CD14-positive monocyte (primary cell): ENCODE measurements around the gene SPSB3. TPM values are rescaled to one million over a fixed set of nuclear protein-coding genes. Genes with fewer than 3 reads are reported as not detected.

ENCODE experiments used
- DNase-seq, 3 donors: peaks; one replicate each; pipeline ENCODE4 v3.0.0-alpha.2; 2011 to 2022
- H2AFZ ChIP-seq: 2 replicates; pipeline ENCODE4 v1.6.0; 2012; ENCODE audit warnings: mild to moderate bottlenecking, low read depth, low read length, inconsistent platforms; ENCODE audit not compliant: insufficient read depth, poor library complexity, severe bottlenecking
- H3K27ac ChIP-seq, 2 donors: 1 replicate in 1 of 2; 2 replicates in 1 of 2; pipeline ENCODE4 v1.5.1; 2012 to 2013; ENCODE audit warnings: low read length in 2 of 2, control low read depth in 1 of 2, inconsistent platforms in 1 of 2, low read depth in 1 of 2, mild to moderate bottlenecking in 1 of 2
- H3K27me3 ChIP-seq, 2 donors: one replicate each; pipeline versions ENCODE4 v1.6.0 to v1.6.1; 2011 to 2013; ENCODE audit warnings: low read length in 2 of 2; ENCODE audit not compliant: control insufficient read depth in 2 of 2, insufficient read depth in 2 of 2
- H3K36me3 ChIP-seq, 2 donors: replicated peaks in 1 of 2; 1 replicate in 1 of 2; 2 replicates in 1 of 2; pipeline versions ENCODE4 v1.5.1 to v1.6.1; 2012 to 2013; ENCODE audit warnings: low read length in 2 of 2, control low read depth in 1 of 2, inconsistent platforms in 1 of 2, mild to moderate bottlenecking in 1 of 2; ENCODE audit not compliant: insufficient read depth in 2 of 2, control insufficient read depth in 1 of 2
- H3K4me1 ChIP-seq, 2 donors: 1 replicate in 1 of 2; 2 replicates in 1 of 2; pipeline versions ENCODE4 v1.5.1 to v1.6.1; 2012 to 2013; ENCODE audit warnings: low read length in 2 of 2, control low read depth in 1 of 2, inconsistent platforms in 1 of 2, mild to moderate bottlenecking in 1 of 2, moderate library complexity in 1 of 2; ENCODE audit not compliant: insufficient read depth in 2 of 2, control insufficient read depth in 1 of 2
- H3K4me2 ChIP-seq: replicated peaks from 2 replicates; pipeline ENCODE3; 2012; ENCODE audit warnings: low read length, moderate library complexity, mild to moderate bottlenecking; ENCODE audit not compliant: poor library complexity, severe bottlenecking; ENCODE audit errors: extremely low read depth
- H3K4me3 ChIP-seq, 3 experiments: fragments of 200-600 bp in 1 of 3; sonication (generic) in 1 of 3; replicated peaks in 1 of 3; 1 replicate in 2 of 3; 2 replicates in 1 of 3; pipeline ENCODE4 v1.5.1; 2011 to 2013; ENCODE audit warnings: low read length in 3 of 3, mild to moderate bottlenecking in 3 of 3, control low read depth in 2 of 3, low read depth in 2 of 3, inconsistent platforms in 1 of 3, moderate library complexity in 1 of 3
- H3K79me2 ChIP-seq: 2 replicates; pipeline ENCODE4 v1.6.0; 2012; ENCODE audit warnings: mild to moderate bottlenecking, control low read depth, inconsistent platforms, low read length, moderate library complexity; ENCODE audit not compliant: insufficient read depth
- H3K9ac ChIP-seq: 2 replicates; pipeline ENCODE4 v1.6.0; 2017; ENCODE audit warnings: low read length, mild to moderate bottlenecking; ENCODE audit not compliant: insufficient read depth, poor library complexity, severe bottlenecking
- H3K9me3 ChIP-seq, 2 donors: replicated peaks in 1 of 2; 1 replicate in 1 of 2; 2 replicates in 1 of 2; pipeline versions ENCODE4 v1.5.1 to v1.6.1; 2012 to 2013; ENCODE audit warnings: low read length in 2 of 2, control low read depth in 1 of 2; ENCODE audit not compliant: control insufficient read depth in 1 of 2, insufficient read depth in 1 of 2
- H4K20me1 ChIP-seq: 2 replicates; pipeline ENCODE4 v1.6.0; 2012; ENCODE audit warnings: mild to moderate bottlenecking, low read length, control low read depth, moderate library complexity; ENCODE audit not compliant: insufficient read depth
- H3K27ac Mint-ChIP-seq, 7 donors: one replicate each; pipeline ENCODE4 v1.8.0; 2020; ENCODE audit warnings: mild to moderate bottlenecking in 7 of 7, mixed read lengths in 7 of 7, moderate library complexity in 6 of 7, inconsistent platforms in 2 of 7
- H3K27me3 Mint-ChIP-seq, 3 donors: one replicate each; pipeline ENCODE4 v1.8.0; 2021 to 2022; ENCODE audit warnings: low read depth in 3 of 3, mild to moderate bottlenecking in 3 of 3, mixed read lengths in 3 of 3, moderate library complexity in 3 of 3, inconsistent platforms in 1 of 3
- H3K36me3 Mint-ChIP-seq, 2 donors: one replicate each; pipeline ENCODE4 v1.8.0; 2020; ENCODE audit warnings: mixed read lengths in 2 of 2, inconsistent platforms in 1 of 2, mild to moderate bottlenecking in 1 of 2
- H3K4me1 Mint-ChIP-seq: one replicate; pipeline ENCODE4 v1.8.0; 2020; ENCODE audit warnings: mild to moderate bottlenecking, mixed read lengths
- H3K4me3 Mint-ChIP-seq, 2 donors: one replicate each; pipeline ENCODE4 v1.8.0; 2020; ENCODE audit warnings: mild to moderate bottlenecking in 2 of 2, mixed read lengths in 2 of 2, moderate library complexity in 1 of 2
- H3K9me3 Mint-ChIP-seq, 7 donors: one replicate each; pipeline ENCODE4 v1.8.0; 2020 to 2022; ENCODE audit warnings: mixed read lengths in 7 of 7, mild to moderate bottlenecking in 6 of 7, moderate library complexity in 6 of 7, inconsistent platforms in 2 of 7
- WGBS: methylation state at CpG from one replicate; pipeline ENCODE4 v1.1.5; 2013; ENCODE audit warnings: missing lambda C conversion rate; ENCODE audit not compliant: insufficient coverage; 5-methylcytosine and 5-hydroxymethylcytosine counted together
- intact Hi-C, 2 donors: fragments of 100-400 bp; cut with micrococcal nuclease; formaldehyde crosslinking; loops; one replicate each; pipeline versions ENCODE4 v1.15.0 to v1.15.1; 2023
- polyA plus RNA-seq, 3 donors: library from polyadenylated mRNA; depleted of rRNA in 1 of 3; unstranded in 2 of 3; stranded (reverse) in 1 of 3; fragments of 300-500 nt in 2 of 3; fragments of >200 nt in 1 of 3; fragmentation: Illumina TruSeq in 2 of 3; gene quantifications; 1 replicate in 2 of 3; 2 replicates in 1 of 3; pipeline ENCODE4 v1.2.3, GENCODE V29; 2012 to 2021
- TF ChIP-seq, protein P1 (sequence below): fragments of 200-600 bp; IDR thresholded peaks from one replicate; pipeline ENCODE4 v1.8.0; 2022; ENCODE audit warnings: antibody characterized with exemption, mild to moderate bottlenecking

SPSB3 gene
- polyA plus RNA-seq, 3 donors, result 36.8 to 151 (median 40.2) TPM

DNA sequence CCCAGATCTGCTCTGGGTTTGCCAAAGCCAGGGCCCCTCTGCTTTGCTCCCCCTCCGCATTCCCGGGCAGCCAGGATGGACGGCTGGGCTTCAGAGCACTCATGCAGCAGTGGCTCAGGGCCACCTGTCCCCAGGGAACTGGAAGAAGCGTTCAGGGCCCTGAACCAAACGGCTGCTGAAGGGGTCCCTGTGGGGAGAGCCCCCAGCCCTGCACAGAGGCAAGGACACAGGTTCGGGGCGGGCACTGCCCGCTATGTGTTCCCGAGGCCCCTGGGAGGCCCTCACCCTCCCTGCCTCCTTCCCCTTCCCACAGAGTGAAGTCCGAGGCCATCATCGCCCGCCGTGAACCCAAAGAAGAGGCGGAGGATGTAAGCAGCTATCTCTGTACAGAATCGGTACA lies 21.5 kb downstream of the SPSB3 start:
- H3K36me3 ChIP-seq, result peaks cover 80 to 84% of the 10 kb centered on the region in 2 donors
- Mint-ChIP-seq H3K9me3 (peaks cover 0 to 2% (median 0%) of the 10 kb centered on the region in 7 donors), H3K27me3 (peaks cover 0 to 3% (median 2%) of the 10 kb centered on the region in 3 donors), H3K36me3 (peaks cover 41 to 82% of the 10 kb centered on the region in 2 donors), H3K27ac (no peak overlapping the region), H3K4me3 (no peak overlapping the region), H3K4me1 (no peaks in the 10 kb centered on the region)
- peaks cover 8% of the 10 kb centered on the region for H4K20me1 ChIP-seq
- H3K9ac ChIP-seq, result no peak overlapping the region
- H3K79me2 ChIP-seq, result no peaks in the 10 kb centered on the region
- 98% methylated on average over 13 of the region's 15 CpGs for WGBS
- H2AFZ ChIP-seq, result no peak overlapping the region
- no peak for DNase-seq
- no peaks in the 10 kb centered on the region for H3K4me1 ChIP-seq
- no peak overlapping the region for H3K27ac ChIP-seq
- no peak overlapping the region for H3K4me2 ChIP-seq
- H3K4me3 ChIP-seq, result no peak overlapping the region
- TF ChIP-seq, protein P1, sequence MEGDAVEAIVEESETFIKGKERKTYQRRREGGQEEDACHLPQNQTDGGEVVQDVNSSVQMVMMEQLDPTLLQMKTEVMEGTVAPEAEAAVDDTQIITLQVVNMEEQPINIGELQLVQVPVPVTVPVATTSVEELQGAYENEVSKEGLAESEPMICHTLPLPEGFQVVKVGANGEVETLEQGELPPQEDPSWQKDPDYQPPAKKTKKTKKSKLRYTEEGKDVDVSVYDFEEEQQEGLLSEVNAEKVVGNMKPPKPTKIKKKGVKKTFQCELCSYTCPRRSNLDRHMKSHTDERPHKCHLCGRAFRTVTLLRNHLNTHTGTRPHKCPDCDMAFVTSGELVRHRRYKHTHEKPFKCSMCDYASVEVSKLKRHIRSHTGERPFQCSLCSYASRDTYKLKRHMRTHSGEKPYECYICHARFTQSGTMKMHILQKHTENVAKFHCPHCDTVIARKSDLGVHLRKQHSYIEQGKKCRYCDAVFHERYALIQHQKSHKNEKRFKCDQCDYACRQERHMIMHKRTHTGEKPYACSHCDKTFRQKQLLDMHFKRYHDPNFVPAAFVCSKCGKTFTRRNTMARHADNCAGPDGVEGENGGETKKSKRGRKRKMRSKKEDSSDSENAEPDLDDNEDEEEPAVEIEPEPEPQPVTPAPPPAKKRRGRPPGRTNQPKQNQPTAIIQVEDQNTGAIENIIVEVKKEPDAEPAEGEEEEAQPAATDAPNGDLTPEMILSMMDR, result no peak
- intact Hi-C loops, result no loop called here
- no peaks in the 10 kb centered on the region for H3K9me3 ChIP-seq
- no peaks in the 10 kb centered on the region for H3K27me3 ChIP-seq

DNA sequence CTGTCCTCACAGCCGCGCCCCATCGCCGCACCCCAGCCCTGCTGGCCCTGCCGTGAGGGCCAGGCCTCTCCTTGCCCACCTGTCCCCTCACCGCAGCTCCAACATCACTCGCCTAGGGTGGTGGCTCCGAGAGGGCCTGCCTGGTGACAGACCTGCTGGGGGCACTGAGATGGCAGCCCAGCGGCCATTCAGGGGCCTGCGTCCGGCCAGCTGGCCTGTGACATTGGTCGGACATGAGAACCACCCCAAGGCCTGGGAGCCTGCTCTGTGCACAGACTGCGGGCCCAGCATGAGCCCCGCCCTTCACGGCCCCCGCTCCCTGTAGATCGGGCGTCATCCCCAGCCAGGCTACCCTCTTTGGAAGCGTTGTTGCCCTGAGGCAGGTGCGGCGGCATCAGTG lies 22.9 kb downstream of the SPSB3 start:
- Mint-ChIP-seq H3K27me3 (peaks cover 0 to 3% (median 2%) of the 10 kb centered on the region in 3 donors), H3K4me1 (no peaks in the 10 kb centered on the region), H3K27ac (no peak overlapping the region), H3K9me3 (peaks cover 0 to 2% (median 0%) of the 10 kb centered on the region in 7 donors), H3K4me3 (no peak overlapping the region), H3K36me3 (peaks cover 42 to 82% of the 10 kb centered on the region in 2 donors)
- TF ChIP-seq, protein P1, result no peak
- Histone ChIP-seq H3K79me2 (no peaks in the 10 kb centered on the region), H3K36me3 (peaks cover 69 to 84% of the 10 kb centered on the region in 2 donors), H3K27me3 (no peaks in the 10 kb centered on the region), H3K4me1 (no peaks in the 10 kb centered on the region), H3K9ac (no peak overlapping the region), H3K27ac (no peak overlapping the region), H3K4me3 (no peak overlapping the region), H3K4me2 (no peak overlapping the region), H4K20me1 (peaks cover 15% of the 10 kb centered on the region), H3K9me3 (no peaks in the 10 kb centered on the region), H2AFZ (no peak overlapping the region)
- intact Hi-C loops, result no loop called here
- 98% methylated on average over 21 of the region's 21 CpGs for WGBS
- DNase-seq, result no peak
